ENCODE results near the gene BATF3. TPM values are rescaled to one million over a fixed set of nuclear protein-coding genes. Genes with fewer than 3 reads are reported as not detected.

Gene BATF3
- polyA plus RNA-seq, 1 of the 3 experiments (the other 2 are of a cell fraction) = 0.76 TPM

GRCh38 chr1:212643877-212644276, 55.8 kb downstream of the BATF3 start:
- no peak overlapping the region for H2AFZ ChIP-seq (ENCODE audit: low read depth)

More at GRCh38 chr1:212643877-212644276, 55.8 kb downstream of the BATF3 start:
- Histone ChIP-seq H3K4me2 (no peak overlapping the region), H3K4me1 (ENCODE audit: control insufficient read depth in 1 of 2, insufficient read depth in 2 of 2, low read depth in 1 of 2, low read length in 1 of 2) (peaks cover 0 to 5% of the 10 kb centered on the region in 2 experiments; a peak in 2 of 4 replicates), H4K20me1 (ENCODE audit: insufficient read depth) (no peaks in the 10 kb centered on the region), H3K27ac (ENCODE audit: low read depth in 2 of 2, low read length in 1 of 2) (no peak overlapping the region), H3K9me3 (no peaks in the 10 kb centered on the region), H3F3A (replicated peaks; ENCODE audit: insufficient read depth) (no peaks in the 10 kb centered on the region), H3K9ac (no peak overlapping the region), H3K79me2 (ENCODE audit: insufficient read depth) (no peaks in the 10 kb centered on the region), H3K9me2 (no peaks in the 10 kb centered on the region), H3K4me3 (ENCODE audit: low read depth in 2 of 2, low read length in 1 of 2) (no peak overlapping the region), H3K36me3 (replicated peaks in 1 of 2; ENCODE audit: control insufficient read depth in 1 of 2, insufficient read depth in 2 of 2, low read length in 1 of 2) (no peaks in the 10 kb centered on the region), H3K27me3 (ENCODE audit: insufficient read depth) (peaks cover 42% of the 10 kb centered on the region; the same call in 1 of the 2 replicates)
- 0% methylated on average over 1 of the region's 2 CpGs for whole genome bisulfite sequencing (ENCODE audit: low lambda C conversion rate)
- TF ChIP-seq GATA2 (CRISPR knock-in tag; IDR thresholded peaks at IDR 0.05) (no peak), JUND (IDR thresholded peaks at IDR 0.05) (no peak), MXI1 (IDR thresholded peaks at IDR 0.05; ENCODE audit: low read depth, low read length) (no peak), FOXJ3 (CRISPR knock-in tag; IDR thresholded peaks at IDR 0.05) (no peak), REST (IDR thresholded peaks at IDR 0.05; ENCODE audit: low read depth, low read length) (no peak), TEAD4 (IDR thresholded peaks at IDR 0.05; ENCODE audit: borderline replicate concordance, insufficient read depth) (no peak), USF2 (IDR thresholded peaks at IDR 0.05; ENCODE audit: borderline replicate concordance, low read depth, low read length) (no peak), NRF1 (IDR thresholded peaks at IDR 0.05; ENCODE audit: low read depth, low read length) (no peak), TCF12 (IDR thresholded peaks at IDR 0.05) (no peak), RAD21 (IDR thresholded peaks at IDR 0.05; ENCODE audit: low read length) (no peak), RFX5 (IDR thresholded peaks at IDR 0.05; ENCODE audit: low read length) (no peak), CTCF (IDR thresholded peaks at IDR 0.05) (no peak), CHD2 (IDR thresholded peaks at IDR 0.05; ENCODE audit: low read length, partially characterized antibody) (no peak), FOSL2 (IDR thresholded peaks at IDR 0.05; ENCODE audit: borderline replicate concordance, low read depth) (no peak), FOXM1 (IDR thresholded peaks at IDR 0.05; ENCODE audit: low read depth) (no peak)
- ChIA-PET POLR2A (interaction anchor here (1.5 kb wide), 1 partner anchor 35 kb away, joined by 3 read pairs; the partner anchor contains the start of gene ATF3), CTCF (interaction anchor here (0.6 to 2.1 kb wide), 2 partner anchors 14 to 620 kb away, joined by 3 to 7 read pairs; no protein-coding TSS in a partner anchor)
- DNase-seq = no peak
